Stomach (tissue), 4 donors: ENCODE results near the gene RCL1.

Experiments used
- CTCF ChIP-seq, 7 experiments: fragments of 450-650 bp in 4 of 7; fragments of 200-600 bp in 3 of 7; sonication (generic) in 3 of 7; IDR thresholded peaks; one replicate each; pipeline ENCODE4 v1.5.1; 2016 to 2019; ENCODE audit warnings: antibody characterized with exemption in 7 of 7, control low read depth in 2 of 7, mild to moderate bottlenecking in 1 of 7
- EP300 ChIP-seq: sonication (generic); formaldehyde crosslinking; IDR thresholded peaks from one replicate; pipeline ENCODE4 v1.6.1; 2017; ENCODE audit warnings: antibody characterized with exemption
- POLR2AphosphoS5 ChIP-seq, 3 donors: sonication (generic); formaldehyde crosslinking; IDR thresholded peaks; one replicate each; pipeline ENCODE4 v1.6.1; 2016; ENCODE audit warnings: antibody characterized with exemption in 3 of 3

GRCh38 chr9:4850603-4851310, 58.0 kb downstream of the RCL1 start:
- TF ChIP-seq POLR2AphosphoS5 (IDR thresholded peaks at IDR 0.05) (no peak), CTCF (IDR thresholded peaks at IDR 0.05) (no peak), EP300 (no peak)
